Ovary (tissue), 3 donors: Measurements from ENCODE around the gene CDC40.
A peak's percentile ranks its signal among the peaks of the same experiment; 100 is the strongest.

Experiments
- CTCF ChIP-seq, 3 donors: fragments of 450-650 bp in 2 of 3; fragments of 200-600 bp in 1 of 3; IDR thresholded peaks; one replicate each; pipeline versions ENCODE4 v1.5.1 to v1.8.0; 2016 to 2022; ENCODE audit warnings: antibody characterized with exemption in 3 of 3, mild to moderate bottlenecking in 1 of 3
- POLR2A ChIP-seq: fragments of 450-650 bp; IDR thresholded peaks from one replicate; pipeline ENCODE4 v1.6.1; 2017; ENCODE audit warnings: antibody characterized with exemption, mild to moderate bottlenecking, moderate library complexity
- donor health status: DM: no; HTN: no; CAD: no.

- TF ChIP-seq POLR2A (no peak), CTCF (IDR thresholded peaks at IDR 0.05) (peak; percentile 28 to 70 (median 65))
Observed at GRCh38 chr6:110178626-110179405, 1.4 kb upstream of the CDC40 start.
